HG02870 (cell line): Measurements from ENCODE around the gene INTS2.
"Not testable (repeated sequence)": the region's sequence is repeated elsewhere in the genome, so short reads cannot be mapped to it uniquely, and the experiment has no call there.

Source experiments
- ATAC-seq: cut with Tn5 transposase; IDR thresholded peaks from one replicate; pipeline ENCODE4 v1.9.1; 2021; ENCODE audit warnings: mild to moderate bottlenecking, moderate library complexity; ENCODE audit not compliant: unreplicated experiment

INTS2 gene

GRCh38 chr17:61852857-61853256 lies 74.9 kb downstream of the INTS2 start:
- ATAC-seq = no peak

GRCh38 chr17:61849674-61850073 lies 78.1 kb downstream of the INTS2 start:
- ATAC-seq = no peak

GRCh38 chr17:61848896-61849295 lies 78.9 kb downstream of the INTS2 start:
- no peak for ATAC-seq

GRCh38 chr17:61848247-61848646 lies 79.5 kb downstream of the INTS2 start:
- no peak for ATAC-seq

GRCh38 chr17:61847659-61848058 lies 80.1 kb downstream of the INTS2 start:
- no peak for ATAC-seq

- no peak for ATAC-seq
Observed at GRCh38 chr17:61846761-61847375, 80.9 kb downstream of the INTS2 start.

- ATAC-seq = no peak
Observed at GRCh38 chr17:61846088-61846487, 81.7 kb downstream of the INTS2 start.

- no peak for ATAC-seq
Observed at GRCh38 chr17:61843435-61843834, 84.3 kb downstream of the INTS2 start.

GRCh38 chr17:61842899-61843298 lies 84.9 kb downstream of the INTS2 start:
- no peak for ATAC-seq

- no peak for ATAC-seq
Observed at GRCh38 chr17:61839300-61839786, 88.4 kb downstream of the INTS2 start.

GRCh38 chr17:61837175-61838051 lies 90.4 kb downstream of the INTS2 start:
- no peak for ATAC-seq

GRCh38 chr17:61836266-61837174 lies 91.3 kb downstream of the INTS2 start:
- no peak for ATAC-seq

GRCh38 chr17:61835606-61836005 lies 92.2 kb downstream of the INTS2 start:
- no peak for ATAC-seq

- ATAC-seq = no peak
Observed at GRCh38 chr17:61834610-61835009, 93.2 kb downstream of the INTS2 start.

GRCh38 chr17:61833536-61834193 lies 94.1 kb downstream of the INTS2 start:
- ATAC-seq = no peak

GRCh38 chr17:61832463-61832862 lies 95.3 kb downstream of the INTS2 start:
- ATAC-seq = no peak

GRCh38 chr17:61831099-61831498 lies 96.7 kb downstream of the INTS2 start:
- ATAC-seq = no peak

- no peak for ATAC-seq
Observed at GRCh38 chr17:61828694-61829093, 99.1 kb downstream of the INTS2 start.

- ATAC-seq = no peak
Observed at GRCh38 chr17:61827649-61828395, 100.0 kb downstream of the INTS2 start.

- ATAC-seq = not testable (repeated sequence)
Observed at GRCh38 chr17:61826866-61827265, 100.9 kb downstream of the INTS2 start.
